HepG2 (cell line): ENCODE measurements around the gene ALDOA. TPM values are rescaled to one million over a fixed set of nuclear protein-coding genes. Genes with fewer than 3 reads are reported as not detected.

Experiments
- GFI1 ChIP-seq: sonication (generic); formaldehyde crosslinking; IDR thresholded peaks from 2 replicates; pipeline ENCODE4 v1.5.0; 2020; ENCODE audit warnings: missing genetic modification reagents, mild to moderate bottlenecking, borderline replicate concordance
- GPBP1L1 ChIP-seq: sonication (generic); formaldehyde crosslinking; IDR thresholded peaks from 2 replicates; pipeline ENCODE4 v1.5.0; 2020; ENCODE audit warnings: mild to moderate bottlenecking, missing genetic modification reagents
- HBP1 ChIP-seq: IDR thresholded peaks from 2 replicates; pipeline ENCODE4 v1.6.1; 2016; ENCODE audit warnings: low read depth, control low read depth
- MTERF4 ChIP-seq: sonication (generic); formaldehyde crosslinking; IDR thresholded peaks from 2 replicates; pipeline ENCODE4 v1.8.0; 2023; ENCODE audit warnings: mild to moderate bottlenecking, missing genetic modification reagents
- PRDM15 ChIP-seq: sonication (generic); formaldehyde crosslinking; IDR thresholded peaks from 2 replicates; pipeline ENCODE4 v1.4.0; 2020; ENCODE audit warnings: missing genetic modification reagents
- ZBTB10 ChIP-seq: sonication (generic); formaldehyde crosslinking; IDR thresholded peaks from 2 replicates; pipeline ENCODE4 v1.4.0; 2020; ENCODE audit warnings: missing genetic modification reagents, borderline replicate concordance
- polyA plus RNA-seq, 8 experiments: library from polyadenylated mRNA; depleted of rRNA in 3 of 8; stranded (reverse) in 7 of 8; unstranded in 1 of 8; fragments of >200 nt; fragmentation: Illumina TruSeq in 4 of 8; extraction: Trizol in 4 of 8; gene quantifications; 2 replicates each; pipeline versions ENCODE4 v1.2.1 to v1.2.3, GENCODE V29; 2011 to 2016; ENCODE audit warnings: low read depth in 4 of 8, missing spikeins in 1 of 8, mixed read lengths in 1 of 8; ENCODE audit not compliant: insufficient read depth in 1 of 8
- total RNA-seq, 5 experiments: library from RNA; depleted of rRNA; stranded (reverse); fragments of >200 nt; fragmentation: Illumina TruSeq; extraction: Trizol; gene quantifications; 2 replicates each; pipeline ENCODE4 v1.2.3, GENCODE V29; 2016; ENCODE audit warnings: low read depth in 1 of 5

The ALDOA gene
- total and polyA plus RNA-seq, 2 of the 13 experiments (the other 11 are each of a cell fraction or from before 2014, with no cell fraction given): 925 to 1,884 TPM

- 0 out of 2 replicates have a peak, but pooled peaks have one; percentile 22 for TF ChIP-seq HBP1
- no peak for TF ChIP-seq PRDM15 (CRISPR knock-in tag)
- TF ChIP-seq ZBTB10 (CRISPR knock-in tag): no peak
- peak; percentile 10; the same call in 1 of the 2 replicates for TF ChIP-seq GFI1 (CRISPR knock-in tag)
- peak; percentile 90; the same call in 1 of the 2 replicates for TF ChIP-seq MTERF4 (CRISPR knock-in tag)
- no peak for TF ChIP-seq GPBP1L1 (CRISPR knock-in tag)
These were observed 46.9 kb downstream of the ALDOA start (continued) for GRCh38 chr16:30112197-30113030.
